CD4-positive, alpha-beta T cell treated with Interleukin-6 at 100 ng/mL for 8 hours (primary cell): ENCODE data around the gene RERE.

Experiments used
- DNase-seq: peaks from one replicate; pipeline ENCODE4 v3.0.0-alpha.2; 2020; ENCODE audit warnings: mixed read lengths, low spot score

The RERE gene

GRCh38 chr1:8571200-8571984 lies 246.0 kb downstream of the RERE start:
- no peak for DNase-seq

- DNase-seq = no peak
These were observed 247.0 kb downstream of the RERE start for GRCh38 chr1:8570465-8570864.

DNA sequence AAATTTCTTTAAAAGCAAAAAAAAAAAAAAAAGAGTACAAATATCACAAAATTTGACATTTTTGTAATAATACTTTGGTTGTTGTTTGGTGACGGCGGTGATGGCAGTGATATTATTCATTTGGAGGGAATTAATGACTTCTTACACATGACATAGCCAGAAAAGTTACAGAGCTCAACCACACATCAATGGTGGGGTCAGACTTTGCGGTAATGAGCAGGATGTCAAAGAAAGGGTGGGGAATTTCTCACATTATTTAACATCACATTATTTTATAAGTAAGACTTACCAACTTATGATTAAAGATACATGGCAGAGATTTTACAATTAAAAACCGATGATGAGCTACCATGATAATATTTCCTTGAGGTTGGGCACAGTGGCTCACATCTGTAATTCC lies 248.2 kb downstream of the RERE start:
- DNase-seq = no peak

DNA sequence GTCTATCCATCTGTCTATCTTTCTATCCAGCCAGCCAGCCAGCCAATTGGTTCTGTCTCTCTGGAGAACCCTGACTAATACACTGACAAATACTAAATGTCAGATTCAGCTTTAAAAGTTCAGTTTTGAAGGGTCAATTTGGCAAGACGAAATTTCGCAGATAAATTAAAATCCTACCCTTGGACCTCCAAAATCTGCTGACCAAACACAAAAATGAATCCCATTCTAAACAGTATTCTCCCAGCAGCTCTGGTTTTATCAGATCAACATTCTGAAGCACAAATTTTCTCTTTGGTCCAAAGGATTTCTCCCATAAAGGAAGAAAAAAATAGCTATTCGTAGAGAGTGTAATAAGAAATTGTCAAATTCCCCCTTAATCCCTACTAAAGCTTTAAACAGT lies 248.6 kb downstream of the RERE start:
- DNase-seq = no peak

DNA sequence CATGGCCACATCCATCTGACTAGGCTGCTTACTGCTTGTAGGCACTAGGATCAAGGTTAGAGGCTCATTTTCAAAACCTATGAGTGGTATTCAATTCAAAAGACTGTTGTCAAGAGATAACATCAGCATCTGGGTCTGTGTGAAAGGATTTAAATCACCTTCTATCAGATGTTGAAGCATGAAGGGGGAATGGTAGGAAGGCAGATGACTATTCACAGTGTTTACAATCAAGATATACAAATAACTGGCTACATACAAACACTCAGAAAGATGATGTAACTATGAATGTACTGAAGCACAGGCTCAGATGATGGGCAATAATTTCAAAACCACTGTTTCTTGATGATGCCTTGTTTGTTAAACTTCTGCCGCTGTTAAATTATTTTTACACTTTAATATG lies 250.3 kb downstream of the RERE start:
- DNase-seq = no peak

GRCh38 chr1:8565802-8566201 lies 251.6 kb downstream of the RERE start:
- no peak for DNase-seq

DNA sequence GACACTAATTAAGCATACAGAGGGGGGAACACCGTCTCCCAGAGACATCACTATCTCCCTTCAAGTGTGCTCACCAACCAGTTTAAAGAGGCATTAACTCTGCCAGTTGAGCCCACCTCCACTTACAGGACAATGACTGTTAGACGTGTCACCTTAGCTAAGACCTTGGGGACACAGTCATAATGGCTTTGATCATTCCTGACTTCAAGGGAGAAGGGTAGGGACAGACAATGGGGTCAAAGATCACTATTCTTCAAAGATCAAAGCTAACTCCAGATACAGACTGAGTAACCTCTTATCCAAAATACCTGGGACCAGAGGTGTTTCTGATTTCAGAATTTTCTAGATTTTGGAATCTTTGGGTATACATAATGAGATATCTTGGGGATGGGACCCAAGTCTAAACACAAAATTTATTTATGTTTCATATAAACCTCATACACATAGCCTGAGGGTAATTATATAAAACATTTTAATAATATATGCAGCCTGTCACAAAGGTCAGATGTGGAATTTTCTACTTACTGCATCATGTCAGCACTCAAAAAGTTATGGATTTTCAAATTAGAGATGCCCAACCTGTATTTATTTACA lies 253.4 kb downstream of the RERE start:
- DNase-seq = no peak

GRCh38 chr1:8562881-8563865 lies 254.3 kb downstream of the RERE start:
- DNase-seq = no peak

GRCh38 chr1:8562222-8562621 lies 255.2 kb downstream of the RERE start:
- DNase-seq = no peak

DNA sequence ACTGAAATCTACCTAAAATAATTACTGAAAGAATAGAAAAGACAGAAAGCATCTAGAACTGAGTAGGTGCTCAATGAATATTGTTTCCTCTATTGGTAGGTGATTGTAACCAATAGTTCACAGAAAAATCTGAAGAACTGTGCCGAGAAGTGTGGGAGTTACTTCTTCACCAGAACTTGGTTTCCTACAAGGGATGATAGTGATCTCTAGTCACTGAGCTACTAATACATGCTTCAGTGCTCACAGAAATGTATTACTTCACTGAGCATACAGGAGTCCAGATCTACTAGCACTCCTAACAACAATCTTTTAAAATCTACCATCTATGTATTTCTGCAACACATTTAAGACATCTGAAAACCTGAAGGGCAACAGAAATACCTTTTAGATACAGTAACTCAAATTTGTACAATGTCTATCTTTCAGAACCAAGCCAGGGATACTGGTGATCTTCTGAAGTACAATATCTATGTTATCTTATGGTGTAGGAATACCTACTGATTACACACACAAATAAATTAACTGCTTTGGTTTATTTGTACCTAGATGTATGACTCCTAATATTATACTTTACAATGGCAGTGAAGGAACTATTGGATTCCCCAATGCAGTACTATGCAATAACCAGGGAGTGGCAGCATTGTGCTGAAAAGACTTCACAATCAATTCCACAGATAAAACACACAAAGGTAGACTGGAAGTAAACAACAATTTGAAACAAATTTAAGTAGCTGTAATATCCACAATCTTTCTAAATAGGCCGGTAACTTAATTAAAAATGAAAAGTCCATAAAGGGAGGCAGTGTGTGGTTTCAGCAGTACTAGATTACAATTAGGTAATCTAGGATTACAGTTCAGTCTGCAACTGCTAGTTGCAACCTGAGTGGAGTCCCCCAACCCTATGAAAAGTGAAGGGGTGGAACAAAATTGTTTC lies 256.6 kb downstream of the RERE start:
- peak; percentile 54 for DNase-seq

- no peak for DNase-seq
These were observed 257.4 kb downstream of the RERE start for GRCh38 chr1:8560035-8560434.

DNA sequence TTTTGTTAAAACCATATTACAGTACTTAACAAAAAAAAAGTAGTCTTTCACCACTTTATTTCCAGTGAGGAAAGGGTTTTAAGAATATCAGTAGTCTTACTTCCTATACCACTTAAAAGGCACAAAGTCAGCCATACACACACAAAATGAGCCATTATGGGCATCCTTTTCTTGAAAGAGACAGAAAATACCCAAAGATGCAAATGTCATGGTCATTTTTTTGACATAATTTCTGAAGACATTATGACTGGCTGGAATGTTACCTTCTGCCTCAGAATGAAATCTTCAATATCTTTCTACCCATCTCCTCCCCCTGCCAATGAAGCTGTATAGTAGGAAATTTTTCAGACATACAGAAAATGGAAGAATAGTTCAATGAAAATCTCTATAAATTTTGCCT lies 261.9 kb downstream of the RERE start:
- no peak for DNase-seq

DNA sequence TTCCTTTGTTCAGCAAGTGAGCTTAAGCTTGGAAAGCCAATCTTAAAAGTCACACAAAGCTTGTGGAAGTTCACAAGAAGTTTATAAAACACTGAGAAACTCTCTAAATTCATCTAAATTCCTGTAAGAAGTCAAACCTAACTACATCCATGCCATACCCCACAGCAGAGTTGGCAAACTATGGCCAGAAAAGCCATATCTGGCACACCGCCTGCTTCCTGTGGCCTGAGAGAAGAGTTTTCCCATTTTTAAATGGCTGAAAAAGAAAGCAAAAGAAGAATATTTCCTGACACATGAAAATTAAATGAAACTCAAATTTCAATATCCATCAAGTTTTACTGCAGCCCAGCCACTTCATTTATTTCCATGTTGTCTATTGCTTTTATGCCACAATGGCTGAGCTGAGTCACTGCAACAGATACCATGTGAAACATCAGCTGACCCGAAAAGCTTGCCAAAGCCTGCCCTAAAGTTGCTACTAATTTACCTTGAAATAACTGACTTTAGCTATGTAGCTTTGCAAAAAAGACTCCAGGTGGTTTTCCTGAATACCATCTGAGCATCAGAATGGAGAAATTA lies 262.4 kb downstream of the RERE start:
- no peak for DNase-seq

GRCh38 chr1:8552820-8553397 lies 264.5 kb downstream of the RERE start:
- DNase-seq = no peak

- DNase-seq = no peak
These were observed 265.6 kb downstream of the RERE start for GRCh38 chr1:8551613-8552489.

DNA sequence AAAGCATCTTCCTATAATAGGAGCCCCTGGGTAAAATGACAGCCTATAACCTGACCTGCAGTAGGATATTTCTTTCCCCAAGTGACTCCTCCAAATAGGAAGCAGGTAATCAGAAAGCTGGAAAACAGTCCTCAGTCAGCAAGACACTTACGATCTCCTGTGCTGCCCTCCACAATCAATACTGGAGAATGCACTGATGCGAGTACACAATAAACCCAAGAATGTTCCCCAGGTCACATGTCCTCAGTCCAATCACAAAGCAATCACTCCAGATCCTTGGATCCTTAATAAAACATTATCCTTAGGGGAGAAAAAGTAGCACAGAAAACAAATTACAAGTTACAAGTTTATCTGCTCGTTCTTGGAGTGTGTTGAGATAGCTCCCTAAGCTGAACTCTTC lies 266.4 kb downstream of the RERE start:
- DNase-seq = no peak

- no peak for DNase-seq
These were observed 269.6 kb downstream of the RERE start for GRCh38 chr1:8547791-8548190.

DNA sequence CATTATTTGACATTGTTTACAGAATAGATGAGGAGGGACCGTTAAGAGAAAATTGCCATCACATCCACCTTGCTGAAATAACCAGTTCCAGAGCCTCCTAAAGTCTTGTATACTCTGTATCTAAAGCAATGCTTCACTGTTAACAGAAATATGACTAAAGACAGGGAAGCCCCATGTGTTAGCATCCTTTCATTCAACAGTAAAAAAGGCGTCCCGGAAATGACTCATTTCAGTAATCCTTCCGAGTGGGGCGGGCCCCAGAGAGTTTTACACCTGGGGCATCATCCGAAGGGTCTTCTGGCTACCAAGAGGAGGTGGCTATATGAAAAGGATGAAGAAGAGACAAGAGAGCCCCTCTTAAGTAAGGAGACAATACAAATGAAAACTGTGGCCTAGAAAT lies 272.4 kb downstream of the RERE start:
- no peak for DNase-seq

DNA sequence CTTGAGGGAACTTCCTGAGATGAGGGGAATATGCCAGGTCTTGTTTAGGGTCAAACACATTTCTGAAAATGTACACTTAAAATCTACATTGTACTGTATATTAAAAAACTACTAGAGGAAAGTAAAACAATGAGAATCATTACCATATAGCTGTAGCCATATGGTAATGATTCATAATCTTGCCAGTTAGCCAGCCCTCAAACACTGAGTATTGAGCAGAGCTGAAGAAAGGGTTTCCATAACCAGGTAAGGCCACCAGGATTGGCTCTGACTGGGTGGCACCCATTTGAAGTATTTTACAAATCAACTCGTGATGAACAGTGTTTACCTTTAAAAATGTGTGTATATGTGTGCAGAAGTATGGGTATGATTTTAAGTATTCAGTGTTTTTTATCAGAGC lies 272.8 kb downstream of the RERE start:
- no peak for DNase-seq

DNA sequence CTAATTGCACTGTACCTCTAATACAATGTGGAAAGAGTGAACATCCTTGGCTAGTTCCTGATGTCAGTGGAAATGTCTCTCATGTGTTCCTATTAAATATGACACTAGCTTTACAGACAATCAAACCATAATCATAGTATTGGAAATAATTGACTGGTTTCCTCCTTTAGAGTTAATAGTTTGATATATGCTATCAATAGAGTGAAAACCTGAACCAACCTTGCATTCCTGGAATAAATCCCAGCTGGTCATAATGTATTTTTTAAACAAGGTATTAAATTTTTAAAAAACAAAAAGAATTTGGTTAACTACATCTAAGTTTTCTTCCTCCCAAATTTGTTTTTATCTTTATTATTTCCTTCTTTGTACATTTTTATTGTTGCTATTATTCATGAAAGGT lies 273.5 kb downstream of the RERE start:
- no peak for DNase-seq
